MM.1S (cell line): ENCODE measurements around the gene GOT2.
"Not testable (repeated sequence)": the region's sequence is repeated elsewhere in the genome, so short reads cannot be mapped to it uniquely, and the experiment has no call there.

Experiments used
- DNase-seq: peaks from one replicate; pipeline ENCODE4 v3.0.0-alpha.2; 2015
- H2AFZ ChIP-seq: fragments of 300-600 bp; sonication (generic); 2 replicates; pipeline ENCODE4 v1.6.0; 2016; ENCODE audit warnings: antibody characterized with exemption, low read length
- H3F3A ChIP-seq: fragments of 300-600 bp; sonication (generic); 2 replicates; pipeline ENCODE4 v1.6.1; 2016; ENCODE audit warnings: mild to moderate bottlenecking, antibody characterized with exemption, low read length, moderate library complexity, mixed read lengths; ENCODE audit not compliant: insufficient read depth
- H3K27ac ChIP-seq: fragments of 300-600 bp; sonication (generic); 2 replicates; pipeline ENCODE4 v1.5.1; 2016; ENCODE audit warnings: mild to moderate bottlenecking, low read length
- H3K27me3 ChIP-seq: fragments of 300-600 bp; sonication (generic); replicated peaks from 2 replicates; pipeline ENCODE4 v1.6.0; 2016; ENCODE audit warnings: low read length; ENCODE audit not compliant: insufficient read depth
- H3K36me3 ChIP-seq: fragments of 300-600 bp; sonication (generic); replicated peaks from 2 replicates; pipeline ENCODE4 v1.6.1; 2016; ENCODE audit warnings: mild to moderate bottlenecking, low read length, mixed read lengths; ENCODE audit not compliant: insufficient read depth
- H3K4me1 ChIP-seq: fragments of 300-600 bp; sonication (generic); 2 replicates; pipeline ENCODE4 v1.6.1; 2016; ENCODE audit warnings: low read length, mixed read lengths
- H3K4me2 ChIP-seq: fragments of 300-600 bp; sonication (generic); 2 replicates; pipeline ENCODE4 v1.6.0; 2016; ENCODE audit warnings: low read depth, low read length
- H3K4me3 ChIP-seq: fragments of 300-600 bp; sonication (generic); 2 replicates; pipeline ENCODE4 v1.5.1; 2016; ENCODE audit warnings: low read length, mixed read lengths
- H3K79me2 ChIP-seq: fragments of 300-600 bp; sonication (generic); 2 replicates; pipeline ENCODE4 v1.6.1; 2016; ENCODE audit warnings: mixed run types, low read length, mixed read lengths
- H3K9ac ChIP-seq: fragments of 300-600 bp; sonication (generic); 2 replicates; pipeline ENCODE4 v1.6.1; 2016; ENCODE audit warnings: low read length, mixed read lengths
- H3K9me2 ChIP-seq: fragments of 300-600 bp; sonication (generic); replicated peaks from 2 replicates; pipeline ENCODE4 v1.6.1; 2016; ENCODE audit warnings: mild to moderate bottlenecking, low read length, mixed read lengths; ENCODE audit not compliant: insufficient read depth
- H3K9me3 ChIP-seq: fragments of 300-600 bp; sonication (generic); replicated peaks from 2 replicates; pipeline ENCODE4 v1.6.1; 2016; ENCODE audit warnings: mild to moderate bottlenecking, low read length, mixed read lengths; ENCODE audit not compliant: insufficient read depth
- H4K20me1 ChIP-seq: fragments of 300-600 bp; sonication (generic); 2 replicates; pipeline ENCODE4 v1.6.1; 2016; ENCODE audit warnings: mild to moderate bottlenecking, low read length, moderate library complexity, mixed read lengths; ENCODE audit not compliant: insufficient read depth
- CTCF ChIP-seq: fragments of 300-600 bp; sonication (generic); IDR thresholded peaks from 2 replicates; pipeline ENCODE4 v1.5.1; 2016; ENCODE audit warnings: antibody characterized with exemption, low read length, mixed read lengths
- EZH2 ChIP-seq: fragments of 300-600 bp; sonication (generic); optimal IDR thresholded peaks from 2 replicates; pipeline ENCODE3; 2017; ENCODE audit warnings: low read depth, mild to moderate bottlenecking, antibody characterized with exemption, low read length, mixed read lengths
- EZH2phosphoT487 ChIP-seq: fragments of 300-600 bp; sonication (generic); IDR thresholded peaks from 2 replicates; pipeline ENCODE4 v1.6.1; 2018; ENCODE audit warnings: antibody characterized with exemption, low read length

Gene GOT2

GRCh38 chr16:58733671-58734458 lies at the start of gene GOT2:
Gene GOT2, minus strand, starts transcription at chr16:58734316. Its CDS starts 88 bp downstream, at chr16:58734228.
- peak within 1 kb of the TSS; percentile 48; the same call in 1 of the 2 replicates for H3K27ac ChIP-seq

GRCh38 chr16:58779291-58779690 lies 45.2 kb upstream of the GOT2 start:
- not testable (repeated sequence) for H2AFZ ChIP-seq, H3K27me3 ChIP-seq, H4K20me1 ChIP-seq, H3K4me1 ChIP-seq, H3K79me2 ChIP-seq, H3K4me3 ChIP-seq, H3K9ac ChIP-seq, H3K27ac ChIP-seq, H3K36me3 ChIP-seq, H3K9me3 ChIP-seq, H3K9me2 ChIP-seq, DNase-seq, H3K4me2 ChIP-seq, H3F3A ChIP-seq

More at GRCh38 chr16:58733671-58734458, at the start of gene GOT2:
- Histone ChIP-seq H2AFZ (peak within 1 kb of the TSS; percentile 85), H3K9ac (peak within 1 kb of the TSS; percentile 80), H3K27me3 (no peaks in the 10 kb centered on the region), H3K79me2 (peaks cover 52% of the 10 kb centered on the region), H3K9me3 (no peaks in the 10 kb centered on the region), H3K9me2 (no peaks in the 10 kb centered on the region), H3F3A (no peaks in the 10 kb centered on the region), H3K4me3 (peak within 1 kb of the TSS; percentile 97), H3K4me1 (peaks cover 5% of the 10 kb centered on the region; the same call in 1 of the 2 replicates), H3K4me2 (peak within 1 kb of the TSS; percentile 63), H4K20me1 (no peaks in the 10 kb centered on the region; the same call in 1 of the 2 replicates), H3K36me3 (no peaks in the 10 kb centered on the region)
- DNase-seq, result peak; percentile 87
- peak; percentile 94 for TF ChIP-seq CTCF
- no peak for TF ChIP-seq EZH2
- TF ChIP-seq EZH2phosphoT487, result no peak

GRCh38 chr16:58773870-58774269 lies 39.8 kb upstream of the GOT2 start:
- no peak overlapping the region for H3K4me3 ChIP-seq
- TF ChIP-seq EZH2 (no peak), EZH2phosphoT487 (no peak), CTCF (no peak)

GRCh38 chr16:58768145-58768544 lies 34.0 kb upstream of the GOT2 start:
- Histone ChIP-seq H3K27me3 (no peaks in the 10 kb centered on the region), H4K20me1 (no peaks in the 10 kb centered on the region), H2AFZ (no peak overlapping the region), H3K4me2 (no peak overlapping the region), H3K36me3 (no peaks in the 10 kb centered on the region), H3K27ac (no peak overlapping the region), H3K9me2 (no peaks in the 10 kb centered on the region), H3K4me1 (no peaks in the 10 kb centered on the region), H3F3A (no peaks in the 10 kb centered on the region), H3K4me3 (no peak overlapping the region), H3K9me3 (no peaks in the 10 kb centered on the region), H3K9ac (no peak overlapping the region), H3K79me2 (no peaks in the 10 kb centered on the region)
- DNase-seq, result no peak
- TF ChIP-seq CTCF (no peak), EZH2phosphoT487 (no peak)

More at GRCh38 chr16:58773870-58774269, 39.8 kb upstream of the GOT2 start:
- Histone ChIP-seq H3K9me2 (no peaks in the 10 kb centered on the region), H2AFZ (no peak overlapping the region), H4K20me1 (no peaks in the 10 kb centered on the region), H3K9ac (no peak overlapping the region), H3K79me2 (no peaks in the 10 kb centered on the region), H3K4me2 (no peak overlapping the region), H3K27ac (no peak overlapping the region), H3K9me3 (no peaks in the 10 kb centered on the region), H3K4me1 (no peaks in the 10 kb centered on the region), H3K27me3 (no peaks in the 10 kb centered on the region), H3F3A (no peaks in the 10 kb centered on the region), H3K36me3 (no peaks in the 10 kb centered on the region)
- no peak for DNase-seq
